GM12875 (cell line): ENCODE data around the gene PRKRIP1.
"Not testable (repeated sequence)": the region's sequence is repeated elsewhere in the genome, so short reads cannot be mapped to it uniquely, and the experiment has no call there.

Experiments
- H3K4me3 ChIP-seq: one replicate; pipeline ENCODE4 v1.5.1; 2011; ENCODE audit warnings: low read depth, low read length, control low read depth
- CTCF ChIP-seq: IDR thresholded peaks from 2 replicates; pipeline ENCODE4 v1.5.1; 2011; ENCODE audit warnings: low read depth, mild to moderate bottlenecking, control low read depth, inconsistent platforms, low read length, moderate library complexity, borderline replicate concordance; ENCODE audit not compliant: insufficient read depth

Gene PRKRIP1

GRCh38 chr7:102447311-102447710 lies 51.1 kb downstream of the PRKRIP1 start:
- TF ChIP-seq CTCF, result no peak
- H3K4me3 ChIP-seq, result no peak overlapping the region

GRCh38 chr7:102449136-102449535 lies 53.0 kb downstream of the PRKRIP1 start:
- no peak overlapping the region for H3K4me3 ChIP-seq
- TF ChIP-seq CTCF, result no peak

GRCh38 chr7:102450242-102450641 lies 54.1 kb downstream of the PRKRIP1 start:
- TF ChIP-seq CTCF, result peak; percentile 63

GRCh38 chr7:102451371-102452054 lies 55.4 kb downstream of the PRKRIP1 start:
- no peak overlapping the region for H3K4me3 ChIP-seq
- no peak for TF ChIP-seq CTCF

More at GRCh38 chr7:102450242-102450641, 54.1 kb downstream of the PRKRIP1 start:
- no peak overlapping the region for H3K4me3 ChIP-seq

- H3K4me3 ChIP-seq, result no peak overlapping the region
- TF ChIP-seq CTCF, result no peak
These were observed 56.3 kb downstream of the PRKRIP1 start for GRCh38 chr7:102452451-102452850.

- TF ChIP-seq CTCF, result no peak
- H3K4me3 ChIP-seq, result no peak overlapping the region
These were observed 57.2 kb downstream of the PRKRIP1 start for GRCh38 chr7:102453319-102453718.

- TF ChIP-seq CTCF, result no peak
- H3K4me3 ChIP-seq, result no peak overlapping the region
These were observed 58.3 kb downstream of the PRKRIP1 start for GRCh38 chr7:102454468-102454867.

- H3K4me3 ChIP-seq, result not testable (repeated sequence)
These were observed 58.8 kb downstream of the PRKRIP1 start for GRCh38 chr7:102454932-102455331.
